NCI-H524 treated with DMSO at 0.1 percent for 48 hours (cell line): ENCODE data around the gene AP3S2.
"Not testable (repeated sequence)": the region's sequence is repeated elsewhere in the genome, so short reads cannot be mapped to it uniquely, and the experiment has no call there.

Source experiments
- DNase-seq: peaks from one replicate; lab custom pipeline; 2025; lab: John Stamatoyannopoulos, UW

AP3S2 gene

GRCh38 chr15:89834465-89835175 is 59.2 kb downstream of the AP3S2 start:
- not testable (repeated sequence) for DNase-seq

- DNase-seq = no peak
Observed at GRCh38 chr15:89833966-89834365, 59.8 kb downstream of the AP3S2 start.

- DNase-seq = no peak
Observed at GRCh38 chr15:89830639-89831038, 63.2 kb downstream of the AP3S2 start.

GRCh38 chr15:89829616-89830440 is 64.0 kb downstream of the AP3S2 start:
- no peak for DNase-seq

- DNase-seq = no peak
Observed at GRCh38 chr15:89829161-89829560, 64.6 kb downstream of the AP3S2 start.

GRCh38 chr15:89828281-89829145 is 65.3 kb downstream of the AP3S2 start:
- DNase-seq = no peak

GRCh38 chr15:89827829-89828228 is 66.0 kb downstream of the AP3S2 start:
- DNase-seq = no peak

GRCh38 chr15:89826671-89827655 is 66.8 kb downstream of the AP3S2 start:
- no peak for DNase-seq

GRCh38 chr15:89825271-89825940 is 68.4 kb downstream of the AP3S2 start:
- DNase-seq = no peak

GRCh38 chr15:89824607-89824867 is 69.3 kb downstream of the AP3S2 start:
- DNase-seq = no peak

GRCh38 chr15:89823836-89824606 is 69.8 kb downstream of the AP3S2 start:
- DNase-seq = no peak

- no peak for DNase-seq
Observed at GRCh38 chr15:89822951-89823711, 70.7 kb downstream of the AP3S2 start.

GRCh38 chr15:89822611-89822950 is 71.2 kb downstream of the AP3S2 start:
- DNase-seq = no peak

- no peak for DNase-seq
Observed at GRCh38 chr15:89822026-89822425, 71.8 kb downstream of the AP3S2 start.

- no peak for DNase-seq
Observed at GRCh38 chr15:89820666-89821611, 72.9 kb downstream of the AP3S2 start.

- no peak for DNase-seq
Observed at GRCh38 chr15:89818287-89818686, 75.5 kb downstream of the AP3S2 start.

- DNase-seq = no peak
Observed at GRCh38 chr15:89817701-89818280, 76.0 kb downstream of the AP3S2 start.

GRCh38 chr15:89815769-89816168 is 78.0 kb downstream of the AP3S2 start:
- no peak for DNase-seq
